22Rv1 (cell line): ENCODE measurements around the gene HIVEP2.

Source experiments
- H3K27ac ChIP-seq: fragments of 450-650 bp; 2 replicates; pipeline ENCODE4 v1.5.1; 2017
- ZFX ChIP-seq: fragments of 450-650 bp; IDR thresholded peaks from 2 replicates; pipeline ENCODE4 v1.6.1; 2017; ENCODE audit warnings: antibody characterized with exemption, borderline replicate concordance
- TF ChIP-seq, protein P1 (sequence below): fragments of 450-650 bp; IDR thresholded peaks from 2 replicates; pipeline ENCODE4 v1.5.1; 2017; ENCODE audit warnings: mild to moderate bottlenecking

HIVEP2 gene

DNA sequence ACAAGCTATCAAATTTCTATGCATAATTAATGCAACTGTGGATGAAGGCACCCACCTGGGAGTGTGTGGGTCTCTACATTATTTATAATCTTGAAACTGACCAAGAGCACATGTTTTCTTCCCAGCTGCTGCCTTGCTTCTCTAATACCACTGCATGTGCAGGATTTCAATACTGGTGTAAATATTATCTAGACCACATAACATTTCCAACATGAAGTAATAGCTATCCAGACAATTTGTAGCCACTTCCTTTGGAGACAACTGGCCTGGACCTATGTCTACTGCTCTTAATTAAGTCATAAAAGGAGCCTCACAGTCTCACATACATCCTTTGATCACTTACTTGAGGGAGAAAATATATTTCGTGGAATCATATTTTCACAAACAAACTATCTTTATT lies 180.7 kb downstream of the HIVEP2 start:
- no peak overlapping the region for H3K27ac ChIP-seq
- TF ChIP-seq, protein P1, sequence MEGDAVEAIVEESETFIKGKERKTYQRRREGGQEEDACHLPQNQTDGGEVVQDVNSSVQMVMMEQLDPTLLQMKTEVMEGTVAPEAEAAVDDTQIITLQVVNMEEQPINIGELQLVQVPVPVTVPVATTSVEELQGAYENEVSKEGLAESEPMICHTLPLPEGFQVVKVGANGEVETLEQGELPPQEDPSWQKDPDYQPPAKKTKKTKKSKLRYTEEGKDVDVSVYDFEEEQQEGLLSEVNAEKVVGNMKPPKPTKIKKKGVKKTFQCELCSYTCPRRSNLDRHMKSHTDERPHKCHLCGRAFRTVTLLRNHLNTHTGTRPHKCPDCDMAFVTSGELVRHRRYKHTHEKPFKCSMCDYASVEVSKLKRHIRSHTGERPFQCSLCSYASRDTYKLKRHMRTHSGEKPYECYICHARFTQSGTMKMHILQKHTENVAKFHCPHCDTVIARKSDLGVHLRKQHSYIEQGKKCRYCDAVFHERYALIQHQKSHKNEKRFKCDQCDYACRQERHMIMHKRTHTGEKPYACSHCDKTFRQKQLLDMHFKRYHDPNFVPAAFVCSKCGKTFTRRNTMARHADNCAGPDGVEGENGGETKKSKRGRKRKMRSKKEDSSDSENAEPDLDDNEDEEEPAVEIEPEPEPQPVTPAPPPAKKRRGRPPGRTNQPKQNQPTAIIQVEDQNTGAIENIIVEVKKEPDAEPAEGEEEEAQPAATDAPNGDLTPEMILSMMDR: no peak
- no peak for TF ChIP-seq ZFX

DNA sequence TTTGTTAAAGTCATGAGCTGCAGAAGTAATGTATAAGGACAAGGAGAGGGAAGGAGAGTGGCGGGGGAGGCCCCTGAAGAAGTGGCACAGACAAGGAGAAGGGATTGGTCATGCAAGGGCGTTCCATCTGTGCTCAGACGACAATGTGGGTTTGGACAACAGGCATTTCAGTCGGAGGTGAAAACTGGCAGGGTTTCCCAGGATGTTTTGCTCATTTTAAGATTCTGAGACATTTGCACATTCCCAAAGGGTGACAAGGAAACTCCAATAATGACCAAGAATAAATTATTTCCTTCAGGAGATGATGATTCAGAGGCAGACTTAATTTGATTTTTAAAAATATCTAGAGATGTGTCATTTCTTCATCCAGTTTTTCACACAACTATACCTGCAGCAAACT lies 181.8 kb downstream of the HIVEP2 start:
- TF ChIP-seq, protein P1: no peak
- no peak for TF ChIP-seq ZFX
- H3K27ac ChIP-seq: no peak overlapping the region

DNA sequence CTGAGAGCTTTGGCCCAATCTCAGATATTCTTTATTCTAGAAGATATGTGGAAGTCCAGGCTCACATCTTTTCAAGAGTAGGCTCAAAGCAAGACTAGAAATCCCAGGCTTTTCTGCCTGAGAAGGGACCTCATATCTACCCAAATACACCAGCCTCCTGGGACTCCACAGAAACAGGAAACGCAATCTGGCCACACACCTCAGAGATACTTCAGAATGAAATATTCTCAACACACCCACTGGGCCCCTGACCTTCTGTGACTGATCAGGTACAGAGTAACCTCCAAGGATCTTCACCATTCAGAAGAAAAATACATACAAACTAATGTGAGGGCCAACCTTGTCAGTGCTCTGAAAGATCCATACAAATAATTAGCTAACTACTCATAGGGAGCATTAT lies 183.2 kb downstream of the HIVEP2 start:
- H3K27ac ChIP-seq: no peak overlapping the region
- TF ChIP-seq, protein P1: no peak
- no peak for TF ChIP-seq ZFX

DNA sequence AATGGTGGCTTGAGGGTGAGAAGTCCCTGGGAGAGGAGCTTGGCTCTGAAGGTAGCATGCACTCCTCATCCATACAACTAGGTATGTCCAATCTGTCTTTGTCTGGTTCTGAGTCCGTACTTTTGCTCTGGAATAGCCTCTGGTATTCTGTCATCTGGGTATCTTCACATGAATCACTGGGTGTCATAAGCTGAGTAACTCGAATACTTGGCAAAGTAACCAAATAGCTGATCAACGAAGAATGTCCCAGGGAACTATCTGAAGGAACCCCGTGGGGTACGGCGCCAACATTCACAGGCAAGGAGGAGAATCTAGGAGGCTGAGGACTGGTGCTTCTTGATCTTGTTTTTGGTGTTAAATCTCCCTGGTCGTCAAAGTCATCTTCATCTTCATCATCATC lies 184.8 kb downstream of the HIVEP2 start:
- no peak overlapping the region for H3K27ac ChIP-seq
- TF ChIP-seq, protein P1: no peak
- TF ChIP-seq ZFX: no peak

DNA sequence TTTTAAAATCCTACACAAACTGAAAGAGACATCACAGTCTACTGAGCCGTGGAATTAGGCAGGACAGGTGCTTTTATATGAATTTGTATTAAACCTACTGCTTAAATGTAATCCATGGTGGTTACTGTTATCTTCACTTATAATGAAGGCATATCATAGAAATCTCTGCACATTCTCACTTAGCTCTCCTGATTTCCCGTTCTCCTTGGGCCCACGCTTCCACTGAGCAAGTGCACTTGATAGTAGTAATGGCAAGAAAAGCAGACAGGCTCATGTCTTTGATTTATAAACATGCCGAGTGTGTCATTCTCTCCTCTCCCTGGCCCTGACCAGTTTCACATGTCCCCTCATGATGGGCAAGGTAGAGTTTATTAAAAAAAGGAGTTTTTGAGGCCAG lies 186.3 kb downstream of the HIVEP2 start:
- TF ChIP-seq ZFX: no peak
- TF ChIP-seq, protein P1: no peak
- no peak overlapping the region for H3K27ac ChIP-seq

DNA sequence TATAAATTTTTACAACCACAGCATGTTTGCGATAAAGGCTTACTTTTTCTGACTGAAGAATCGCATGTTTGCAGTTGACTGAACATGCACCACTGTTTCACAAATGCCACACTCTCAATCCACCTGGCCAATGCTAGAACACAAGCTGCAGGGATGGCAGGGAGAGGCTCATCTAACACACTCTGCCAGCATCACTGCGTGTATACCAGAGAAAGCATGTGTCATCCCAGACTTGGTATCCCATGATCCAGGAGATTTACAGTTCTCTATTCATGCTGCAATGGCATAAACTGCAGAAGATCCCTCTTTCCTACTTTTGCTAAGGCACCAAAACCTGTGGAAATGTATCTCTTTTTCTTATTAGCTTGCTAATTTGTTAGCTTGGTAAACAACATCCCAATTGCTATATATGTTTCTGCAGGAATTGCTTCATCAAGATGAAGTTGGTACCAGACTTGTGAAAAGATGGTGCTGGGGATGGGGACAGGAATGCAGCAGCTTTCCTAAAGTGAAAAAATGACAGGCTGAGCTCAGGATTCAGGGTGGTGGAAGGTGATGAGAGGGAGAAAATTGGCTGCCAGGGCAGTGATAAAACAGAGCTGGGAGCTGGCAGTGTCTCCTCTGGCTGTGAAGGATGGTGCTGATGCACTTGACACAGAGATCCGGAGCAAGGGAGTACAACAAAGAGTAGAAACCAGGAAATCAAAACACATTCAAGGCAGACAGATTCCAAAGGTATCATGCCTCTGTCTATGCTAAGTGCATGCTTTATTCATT lies 186.9 kb downstream of the HIVEP2 start:
- H3K27ac ChIP-seq: no peak overlapping the region
- TF ChIP-seq ZFX: no peak
- TF ChIP-seq, protein P1: no peak

DNA sequence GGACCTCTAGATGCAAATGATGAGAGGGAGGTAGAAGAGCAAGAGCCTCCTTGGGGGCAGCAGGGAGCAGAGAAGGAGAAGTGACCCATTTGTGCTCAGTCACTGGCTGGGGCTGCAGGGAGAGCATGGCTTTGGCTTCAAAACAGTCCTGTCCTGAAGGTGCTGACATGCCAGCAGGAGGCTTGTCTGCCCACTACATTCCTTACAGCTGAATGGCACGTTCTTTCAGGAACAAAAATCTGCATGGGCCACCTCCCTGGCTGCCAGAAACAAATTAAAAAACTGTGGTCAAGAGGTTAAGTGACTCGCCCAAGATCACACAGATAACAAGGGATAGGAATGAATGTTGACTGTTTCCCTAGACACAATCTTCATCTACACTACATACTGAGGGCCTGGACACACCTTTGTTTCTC lies 188.8 kb downstream of the HIVEP2 start:
- no peak overlapping the region for H3K27ac ChIP-seq

More for the DNA sequence above, 188.8 kb downstream of the HIVEP2 start:
- TF ChIP-seq ZFX: no peak
- TF ChIP-seq, protein P1: no peak
